Measurements from ENCODE around the gene C6orf15.

DNA sequence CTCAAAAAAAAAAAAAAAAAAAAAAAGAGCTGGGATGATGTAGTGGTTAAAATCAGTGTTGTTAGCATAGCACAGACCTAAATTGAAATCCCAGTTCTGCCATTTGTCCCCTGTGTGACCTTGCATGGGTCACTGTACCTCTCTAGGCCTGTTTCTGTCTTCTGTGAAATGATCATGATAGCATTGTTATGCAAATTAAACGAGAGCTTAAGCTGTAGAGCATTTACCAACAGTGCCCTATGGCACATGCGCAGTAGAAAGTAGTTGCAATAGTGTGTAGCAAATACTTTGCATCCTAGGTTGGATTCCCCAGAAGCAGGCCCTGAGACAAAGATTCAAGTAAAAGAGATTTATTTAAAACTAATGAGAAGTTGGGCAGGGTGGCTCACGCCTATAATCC, 19.2 kb upstream of the C6orf15 start:
- TF ChIP-seq, protein P1, sequence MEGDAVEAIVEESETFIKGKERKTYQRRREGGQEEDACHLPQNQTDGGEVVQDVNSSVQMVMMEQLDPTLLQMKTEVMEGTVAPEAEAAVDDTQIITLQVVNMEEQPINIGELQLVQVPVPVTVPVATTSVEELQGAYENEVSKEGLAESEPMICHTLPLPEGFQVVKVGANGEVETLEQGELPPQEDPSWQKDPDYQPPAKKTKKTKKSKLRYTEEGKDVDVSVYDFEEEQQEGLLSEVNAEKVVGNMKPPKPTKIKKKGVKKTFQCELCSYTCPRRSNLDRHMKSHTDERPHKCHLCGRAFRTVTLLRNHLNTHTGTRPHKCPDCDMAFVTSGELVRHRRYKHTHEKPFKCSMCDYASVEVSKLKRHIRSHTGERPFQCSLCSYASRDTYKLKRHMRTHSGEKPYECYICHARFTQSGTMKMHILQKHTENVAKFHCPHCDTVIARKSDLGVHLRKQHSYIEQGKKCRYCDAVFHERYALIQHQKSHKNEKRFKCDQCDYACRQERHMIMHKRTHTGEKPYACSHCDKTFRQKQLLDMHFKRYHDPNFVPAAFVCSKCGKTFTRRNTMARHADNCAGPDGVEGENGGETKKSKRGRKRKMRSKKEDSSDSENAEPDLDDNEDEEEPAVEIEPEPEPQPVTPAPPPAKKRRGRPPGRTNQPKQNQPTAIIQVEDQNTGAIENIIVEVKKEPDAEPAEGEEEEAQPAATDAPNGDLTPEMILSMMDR (IDR thresholded peaks at IDR 0.05; ENCODE audit: low read depth, low read length, missing input control) = no peak
- TF ChIP-seq, protein P2, sequence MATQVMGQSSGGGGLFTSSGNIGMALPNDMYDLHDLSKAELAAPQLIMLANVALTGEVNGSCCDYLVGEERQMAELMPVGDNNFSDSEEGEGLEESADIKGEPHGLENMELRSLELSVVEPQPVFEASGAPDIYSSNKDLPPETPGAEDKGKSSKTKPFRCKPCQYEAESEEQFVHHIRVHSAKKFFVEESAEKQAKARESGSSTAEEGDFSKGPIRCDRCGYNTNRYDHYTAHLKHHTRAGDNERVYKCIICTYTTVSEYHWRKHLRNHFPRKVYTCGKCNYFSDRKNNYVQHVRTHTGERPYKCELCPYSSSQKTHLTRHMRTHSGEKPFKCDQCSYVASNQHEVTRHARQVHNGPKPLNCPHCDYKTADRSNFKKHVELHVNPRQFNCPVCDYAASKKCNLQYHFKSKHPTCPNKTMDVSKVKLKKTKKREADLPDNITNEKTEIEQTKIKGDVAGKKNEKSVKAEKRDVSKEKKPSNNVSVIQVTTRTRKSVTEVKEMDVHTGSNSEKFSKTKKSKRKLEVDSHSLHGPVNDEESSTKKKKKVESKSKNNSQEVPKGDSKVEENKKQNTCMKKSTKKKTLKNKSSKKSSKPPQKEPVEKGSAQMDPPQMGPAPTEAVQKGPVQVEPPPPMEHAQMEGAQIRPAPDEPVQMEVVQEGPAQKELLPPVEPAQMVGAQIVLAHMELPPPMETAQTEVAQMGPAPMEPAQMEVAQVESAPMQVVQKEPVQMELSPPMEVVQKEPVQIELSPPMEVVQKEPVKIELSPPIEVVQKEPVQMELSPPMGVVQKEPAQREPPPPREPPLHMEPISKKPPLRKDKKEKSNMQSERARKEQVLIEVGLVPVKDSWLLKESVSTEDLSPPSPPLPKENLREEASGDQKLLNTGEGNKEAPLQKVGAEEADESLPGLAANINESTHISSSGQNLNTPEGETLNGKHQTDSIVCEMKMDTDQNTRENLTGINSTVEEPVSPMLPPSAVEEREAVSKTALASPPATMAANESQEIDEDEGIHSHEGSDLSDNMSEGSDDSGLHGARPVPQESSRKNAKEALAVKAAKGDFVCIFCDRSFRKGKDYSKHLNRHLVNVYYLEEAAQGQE (IDR thresholded peaks at IDR 0.05) = no peak
- TF ChIP-seq YY1 (IDR thresholded peaks at IDR 0.05) = no peak
- no peak for TF ChIP-seq RAD21 (IDR thresholded peaks at IDR 0.05)
- TF ChIP-seq, protein P3, sequence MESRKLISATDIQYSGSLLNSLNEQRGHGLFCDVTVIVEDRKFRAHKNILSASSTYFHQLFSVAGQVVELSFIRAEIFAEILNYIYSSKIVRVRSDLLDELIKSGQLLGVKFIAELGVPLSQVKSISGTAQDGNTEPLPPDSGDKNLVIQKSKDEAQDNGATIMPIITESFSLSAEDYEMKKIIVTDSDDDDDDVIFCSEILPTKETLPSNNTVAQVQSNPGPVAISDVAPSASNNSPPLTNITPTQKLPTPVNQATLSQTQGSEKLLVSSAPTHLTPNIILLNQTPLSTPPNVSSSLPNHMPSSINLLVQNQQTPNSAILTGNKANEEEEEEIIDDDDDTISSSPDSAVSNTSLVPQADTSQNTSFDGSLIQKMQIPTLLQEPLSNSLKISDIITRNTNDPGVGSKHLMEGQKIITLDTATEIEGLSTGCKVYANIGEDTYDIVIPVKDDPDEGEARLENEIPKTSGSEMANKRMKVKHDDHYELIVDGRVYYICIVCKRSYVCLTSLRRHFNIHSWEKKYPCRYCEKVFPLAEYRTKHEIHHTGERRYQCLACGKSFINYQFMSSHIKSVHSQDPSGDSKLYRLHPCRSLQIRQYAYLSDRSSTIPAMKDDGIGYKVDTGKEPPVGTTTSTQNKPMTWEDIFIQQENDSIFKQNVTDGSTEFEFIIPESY (IDR thresholded peaks at IDR 0.05) = no peak
- TF ChIP-seq, protein P4, sequence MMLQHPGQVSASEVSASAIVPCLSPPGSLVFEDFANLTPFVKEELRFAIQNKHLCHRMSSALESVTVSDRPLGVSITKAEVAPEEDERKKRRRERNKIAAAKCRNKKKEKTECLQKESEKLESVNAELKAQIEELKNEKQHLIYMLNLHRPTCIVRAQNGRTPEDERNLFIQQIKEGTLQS (IDR thresholded peaks at IDR 0.05) = no peak
- TF ChIP-seq, protein P5, sequence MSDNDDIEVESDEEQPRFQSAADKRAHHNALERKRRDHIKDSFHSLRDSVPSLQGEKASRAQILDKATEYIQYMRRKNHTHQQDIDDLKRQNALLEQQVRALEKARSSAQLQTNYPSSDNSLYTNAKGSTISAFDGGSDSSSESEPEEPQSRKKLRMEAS (IDR thresholded peaks at IDR 0.05) = no peak
